ENCODE measurements around the gene GATB.

DNA sequence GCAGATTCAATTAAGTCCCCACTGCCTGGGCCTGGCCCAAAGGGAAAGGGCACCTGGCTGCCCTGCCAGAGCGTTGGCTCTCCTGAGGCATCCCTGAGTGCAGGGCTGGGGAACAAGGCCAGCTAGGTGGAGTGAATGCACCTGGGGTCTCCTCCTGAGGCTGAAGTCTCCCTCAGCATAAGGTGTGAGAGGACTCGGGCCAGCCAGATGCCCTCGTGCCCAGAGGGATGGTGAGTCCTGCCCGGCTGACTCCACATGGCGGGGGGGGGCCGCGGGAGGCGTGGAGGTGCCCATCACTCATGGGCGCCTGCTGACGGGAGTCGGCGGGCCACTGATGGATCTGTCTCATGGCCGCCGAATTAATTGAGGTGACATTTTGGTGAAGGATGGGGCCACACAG, 87.8 kb downstream of the GATB start:
- TF ChIP-seq EZH2 (IDR thresholded peaks at IDR 0.05; ENCODE audit: insufficient read depth, poor library complexity, severe bottlenecking) (no peak), EZH2phosphoT487 (IDR thresholded peaks at IDR 0.05; ENCODE audit: insufficient read depth, low read depth) (no peak)

Measured in GM23248 (cell line).